Right atrium auricular region (tissue), 2 donors: ENCODE measurements around the gene ZNF516. TPM values are rescaled to one million over a fixed set of nuclear protein-coding genes. Genes with fewer than 3 reads are reported as not detected.
"Not testable (repeated sequence)": the region's sequence is repeated elsewhere in the genome, so short reads cannot be mapped to it uniquely, and the experiment has no call there.

Source experiments
- DNase-seq: peaks from one replicate; pipeline ENCODE4 v3.0.0-alpha.2; 2019; ENCODE audit warnings: low spot score
- H3K27ac ChIP-seq, 2 donors: fragments of 200-600 bp; sonication (generic); 1 replicate in 1 of 2; 2 replicates in 1 of 2; pipeline ENCODE4 v1.5.1; 2016 to 2019
- H3K27me3 ChIP-seq, 2 donors: fragments of 200-600 bp; sonication (generic); one replicate each; pipeline versions ENCODE4 v1.5.1 to v1.6.0; 2017 to 2019
- H3K36me3 ChIP-seq: fragments of 200-600 bp; sonication (generic); one replicate; pipeline ENCODE4 v1.5.1; 2016
- H3K4me1 ChIP-seq, 2 donors: fragments of 200-600 bp; sonication (generic); one replicate each; pipeline versions ENCODE4 v1.5.1 to v1.6.0; 2017 to 2019
- H3K4me3 ChIP-seq, 2 donors: fragments of 200-600 bp; sonication (generic); 1 replicate in 1 of 2; 2 replicates in 1 of 2; pipeline ENCODE4 v1.5.1; 2017 to 2019; ENCODE audit warnings: mild to moderate bottlenecking in 1 of 2, moderate library complexity in 1 of 2
- H3K9me3 ChIP-seq, 2 donors: fragments of 200-600 bp; sonication (generic); one replicate each; pipeline ENCODE4 v1.5.1; 2019
- CTCF ChIP-seq, 2 donors: fragments of 200-600 bp; sonication (generic); IDR thresholded peaks; one replicate each; pipeline ENCODE4 v1.5.1; 2019; ENCODE audit warnings: antibody characterized with exemption in 2 of 2
- total RNA-seq, 2 donors: library from RNA; depleted of rRNA; stranded (reverse); fragments of >200 nt; gene quantifications; one replicate each; pipeline ENCODE4 v1.1.0, GENCODE V29; 2016

The ZNF516 gene
- 10 to 100 TPM; 11.0 to 14.0 TPM for total RNA-seq

GRCh38 chr18:76495006-76495370, at the start of gene ZNF516:
Gene ZNF516 (minus strand): TSS chr18:76495242. CDS start chr18:76443054, 52,188 bp downstream.
- Histone ChIP-seq H3K27ac (peak within 1 kb of the TSS; percentile 85 to 87), H3K36me3 (no peaks in the 10 kb centered on the region), H3K9me3 (no peaks in the 10 kb centered on the region), H3K4me3 (peak within 1 kb of the TSS; percentile 58 to 87), H3K4me1 (peaks cover 0 to 21% of the 10 kb centered on the region in 2 donors), H3K27me3 (no peaks in the 10 kb centered on the region)
- no peak for TF ChIP-seq CTCF (IDR thresholded peaks at IDR 0.05)
- no peak for DNase-seq

GRCh38 chr18:76538846-76539245, 43.8 kb upstream of the ZNF516 start:
- no peaks in the 10 kb centered on the region for H3K27me3 ChIP-seq
- no peak overlapping the region for H3K4me3 ChIP-seq
- H3K36me3 ChIP-seq: no peaks in the 10 kb centered on the region
- no peak overlapping the region for H3K27ac ChIP-seq
- DNase-seq: no peak
- H3K4me1 ChIP-seq: no peaks in the 10 kb centered on the region
- no peaks in the 10 kb centered on the region for H3K9me3 ChIP-seq
- TF ChIP-seq CTCF (IDR thresholded peaks at IDR 0.05): no peak

GRCh38 chr18:76537621-76538020, 42.6 kb upstream of the ZNF516 start:
- H3K27me3 ChIP-seq: no peaks in the 10 kb centered on the region
- no peaks in the 10 kb centered on the region for H3K9me3 ChIP-seq
- DNase-seq: no peak
- no peak for TF ChIP-seq CTCF (IDR thresholded peaks at IDR 0.05)
- no peak overlapping the region for H3K4me3 ChIP-seq
- H3K4me1 ChIP-seq: no peaks in the 10 kb centered on the region
- no peaks in the 10 kb centered on the region for H3K36me3 ChIP-seq
- no peak overlapping the region for H3K27ac ChIP-seq

GRCh38 chr18:76536593-76536992, 41.6 kb upstream of the ZNF516 start:
- DNase-seq, H3K27ac ChIP-seq, H3K27me3 ChIP-seq, H3K4me1 ChIP-seq, H3K36me3 ChIP-seq, H3K4me3 ChIP-seq, H3K9me3 ChIP-seq: not testable (repeated sequence)

GRCh38 chr18:76532875-76533274, 37.8 kb upstream of the ZNF516 start:
- Histone ChIP-seq H3K4me3 (no peak overlapping the region), H3K27ac (no peak overlapping the region)

GRCh38 chr18:76530846-76531245, 35.8 kb upstream of the ZNF516 start:
- Histone ChIP-seq H3K4me3 (no peak overlapping the region), H3K9me3 (no peaks in the 10 kb centered on the region), H3K27ac (no peak overlapping the region), H3K4me1 (peaks cover 0 to 7% of the 10 kb centered on the region in 2 donors), H3K27me3 (no peaks in the 10 kb centered on the region), H3K36me3 (no peaks in the 10 kb centered on the region)
- TF ChIP-seq CTCF (IDR thresholded peaks at IDR 0.05): no peak
- DNase-seq: no peak

More at GRCh38 chr18:76532875-76533274, 37.8 kb upstream of the ZNF516 start:
- no peaks in the 10 kb centered on the region for H3K9me3 ChIP-seq
- TF ChIP-seq CTCF (IDR thresholded peaks at IDR 0.05): no peak
- DNase-seq: no peak
- no peaks in the 10 kb centered on the region for H3K36me3 ChIP-seq
- peaks cover 0 to 7% of the 10 kb centered on the region in 2 donors for H3K4me1 ChIP-seq
- no peaks in the 10 kb centered on the region for H3K27me3 ChIP-seq
